Thyroid gland (tissue), 4 donors: ENCODE data around the gene TMEM208. TPM values are rescaled to one million over a fixed set of nuclear protein-coding genes. Genes with fewer than 3 reads are reported as not detected.

Source experiments
- DNase-seq, 2 donors: peaks; one replicate each; pipeline ENCODE4 v3.0.0-alpha.2; 2019
- H3K27ac ChIP-seq, 3 donors: fragments of 200-600 bp; sonication (generic); 1 replicate in 2 of 3; 2 replicates in 1 of 3; pipeline ENCODE4 v1.5.1; 2016 to 2019; ENCODE audit warnings: mild to moderate bottlenecking in 1 of 3, moderate library complexity in 1 of 3
- H3K27me3 ChIP-seq: fragments of 200-600 bp; sonication (generic); one replicate; pipeline ENCODE4 v1.5.1; 2019
- H3K36me3 ChIP-seq, 2 donors: fragments of 200-600 bp; sonication (generic); one replicate each; pipeline ENCODE4 v1.5.1; 2016 to 2019
- H3K4me1 ChIP-seq, 2 donors: fragments of 200-600 bp; sonication (generic); one replicate each; pipeline ENCODE4 v1.5.1; 2017 to 2019
- H3K4me3 ChIP-seq, 3 donors: fragments of 200-600 bp; sonication (generic); replicated peaks in 1 of 3; 1 replicate in 2 of 3; 2 replicates in 1 of 3; pipeline ENCODE4 v1.5.1; 2016; ENCODE audit warnings: mild to moderate bottlenecking in 1 of 3
- H3K9me3 ChIP-seq: fragments of 200-600 bp; sonication (generic); one replicate; pipeline ENCODE4 v1.5.1; 2017
- POLR2A ChIP-seq, 2 donors: fragments of 450-650 bp; IDR thresholded peaks; one replicate each; pipeline ENCODE4 v1.6.1; 2017; ENCODE audit warnings: antibody characterized with exemption in 2 of 2, mild to moderate bottlenecking in 2 of 2, moderate library complexity in 1 of 2
- WGBS, 2 donors: methylation state at CpG; one replicate each; pipeline ENCODE4 v1.1.5; 2017; 5-methylcytosine and 5-hydroxymethylcytosine counted together
- intact Hi-C: fragments of 100-400 bp; cut with DNase I; formaldehyde crosslinking; loops from one replicate; pipeline ENCODE4 v1.15.1; 2023
- total RNA-seq, 4 donors: library from RNA; depleted of rRNA; stranded (reverse); fragments of >200 nt; gene quantifications; one replicate each; pipeline ENCODE4 v1.2.3, GENCODE V29; 2016
- TF ChIP-seq, protein P1 (sequence below), 6 experiments: fragments of 200-600 bp in 3 of 6; fragments of 450-650 bp in 3 of 6; sonication (generic) in 3 of 6; IDR thresholded peaks; one replicate each; pipeline ENCODE4 v1.5.1; 2016 to 2019; ENCODE audit warnings: antibody characterized with exemption in 6 of 6, mild to moderate bottlenecking in 2 of 6, inconsistent platforms in 1 of 6, moderate library complexity in 1 of 6

TMEM208 gene
- total RNA-seq, 4 donors from 2014 or later = 53.2 to 69.0 (median 58.3) TPM

- intact Hi-C loops = no loop called here
- Histone ChIP-seq H3K9me3 (no peaks in the 10 kb centered on the region), H3K27ac (no peak overlapping the region), H3K36me3 (peaks cover 19 to 23% of the 10 kb centered on the region in 2 donors), H3K27me3 (no peaks in the 10 kb centered on the region), H3K4me1 (no peaks in the 10 kb centered on the region), H3K4me3 (no peak overlapping the region)
- WGBS, 2 donors = 92 to 95% methylated on average over 8 of the region's 8 CpGs
- no peak for TF ChIP-seq POLR2A (IDR thresholded peaks at IDR 0.05)
- TF ChIP-seq, protein P1, sequence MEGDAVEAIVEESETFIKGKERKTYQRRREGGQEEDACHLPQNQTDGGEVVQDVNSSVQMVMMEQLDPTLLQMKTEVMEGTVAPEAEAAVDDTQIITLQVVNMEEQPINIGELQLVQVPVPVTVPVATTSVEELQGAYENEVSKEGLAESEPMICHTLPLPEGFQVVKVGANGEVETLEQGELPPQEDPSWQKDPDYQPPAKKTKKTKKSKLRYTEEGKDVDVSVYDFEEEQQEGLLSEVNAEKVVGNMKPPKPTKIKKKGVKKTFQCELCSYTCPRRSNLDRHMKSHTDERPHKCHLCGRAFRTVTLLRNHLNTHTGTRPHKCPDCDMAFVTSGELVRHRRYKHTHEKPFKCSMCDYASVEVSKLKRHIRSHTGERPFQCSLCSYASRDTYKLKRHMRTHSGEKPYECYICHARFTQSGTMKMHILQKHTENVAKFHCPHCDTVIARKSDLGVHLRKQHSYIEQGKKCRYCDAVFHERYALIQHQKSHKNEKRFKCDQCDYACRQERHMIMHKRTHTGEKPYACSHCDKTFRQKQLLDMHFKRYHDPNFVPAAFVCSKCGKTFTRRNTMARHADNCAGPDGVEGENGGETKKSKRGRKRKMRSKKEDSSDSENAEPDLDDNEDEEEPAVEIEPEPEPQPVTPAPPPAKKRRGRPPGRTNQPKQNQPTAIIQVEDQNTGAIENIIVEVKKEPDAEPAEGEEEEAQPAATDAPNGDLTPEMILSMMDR (IDR thresholded peaks at IDR 0.05) = no peak
- DNase-seq = no peak
Measured at GRCh38 chr16:67206129-67206837, 20.6 kb upstream of the TMEM208 start.

DNA sequence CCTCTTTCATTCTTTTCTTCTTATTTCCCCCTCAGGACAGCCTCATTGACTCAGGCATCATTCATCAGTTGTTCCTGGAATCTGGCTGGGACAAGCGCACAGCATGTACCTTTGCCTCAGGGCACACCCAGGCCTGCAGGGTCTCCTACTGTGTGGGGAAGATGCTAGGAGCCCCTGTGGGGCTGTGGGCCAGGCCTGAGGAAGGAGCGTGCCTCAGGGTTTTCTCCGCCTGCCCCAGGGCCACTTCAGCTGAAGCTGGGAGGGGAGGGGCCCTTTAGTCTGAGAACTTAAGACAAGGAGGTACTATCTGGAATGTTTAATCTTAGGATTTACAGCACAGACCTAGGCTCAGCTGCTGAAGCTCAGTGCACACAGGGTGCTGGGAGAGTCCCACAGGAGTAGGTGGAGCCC is 20.1 kb upstream of the TMEM208 start:
- Histone ChIP-seq H3K36me3 (peaks cover 13 to 17% of the 10 kb centered on the region in 2 donors), H3K4me1 (no peaks in the 10 kb centered on the region), H3K4me3 (no peak overlapping the region), H3K27ac (no peak overlapping the region), H3K9me3 (no peaks in the 10 kb centered on the region), H3K27me3 (no peaks in the 10 kb centered on the region)
- 83 to 98% methylated on average over 2 to 3 of the region's 3 CpGs for WGBS, 2 donors
- TF ChIP-seq, protein P1 (IDR thresholded peaks at IDR 0.05) = no peak
- TF ChIP-seq POLR2A (IDR thresholded peaks at IDR 0.05) = no peak
- DNase-seq = no peak
- intact Hi-C loops = no loop called here

DNA sequence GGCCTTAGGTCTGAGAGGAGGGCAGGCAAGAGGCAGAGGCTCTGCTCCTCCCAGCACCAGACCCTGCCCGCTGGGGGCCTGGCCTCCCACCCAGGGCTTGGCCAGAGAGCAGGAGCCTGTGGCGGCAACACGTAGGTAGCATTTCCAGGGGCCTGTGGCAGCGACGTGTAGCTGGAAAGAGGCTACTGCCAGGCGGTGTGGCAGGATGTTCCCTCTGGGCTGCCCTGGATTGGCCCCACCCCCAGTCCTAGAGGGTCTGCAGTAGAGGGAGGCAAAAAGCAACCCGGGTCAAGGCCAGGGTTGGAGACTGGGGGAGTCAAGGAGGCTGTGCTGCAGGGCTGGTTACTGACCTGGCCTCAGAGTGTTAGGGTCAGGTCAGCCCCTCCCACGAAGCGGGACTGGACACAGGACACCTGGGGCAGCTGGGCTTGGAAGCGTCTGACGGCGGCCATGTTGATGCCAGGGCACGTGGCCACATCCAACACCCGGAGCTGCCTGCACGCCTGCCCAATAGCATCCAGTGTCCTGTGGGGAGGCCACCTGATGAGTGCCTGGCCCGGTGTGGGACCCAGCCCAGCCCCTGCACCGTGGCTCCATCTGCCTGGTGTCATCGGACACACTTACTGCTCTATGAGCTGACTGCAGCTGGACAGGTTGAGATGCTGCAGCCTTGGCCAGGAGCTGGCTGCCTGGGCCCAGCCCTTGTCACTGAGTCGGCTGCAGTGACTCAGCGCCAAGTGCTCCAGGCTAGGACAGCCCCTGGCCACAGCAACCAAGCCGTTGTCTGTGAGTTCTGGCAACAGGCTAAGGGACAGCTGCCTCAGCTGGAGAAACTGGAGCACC is 19.5 kb upstream of the TMEM208 start:
- Histone ChIP-seq H3K4me3 (no peak overlapping the region), H3K36me3 (peaks cover 7 to 11% of the 10 kb centered on the region in 2 donors), H3K9me3 (no peaks in the 10 kb centered on the region), H3K27ac (no peak overlapping the region), H3K4me1 (no peaks in the 10 kb centered on the region), H3K27me3 (no peaks in the 10 kb centered on the region)
- DNase-seq = no peak
- no peak for TF ChIP-seq POLR2A (IDR thresholded peaks at IDR 0.05)
- 76 to 85% methylated on average over 10 to 21 of the region's 21 CpGs for WGBS, 2 donors
- intact Hi-C loops = no loop called here

GRCh38 chr16:67208154-67208896 is 18.6 kb upstream of the TMEM208 start:
- TF ChIP-seq POLR2A (IDR thresholded peaks at IDR 0.05) = no peak
- TF ChIP-seq, protein P1 (IDR thresholded peaks at IDR 0.05) = no peak
- no peak overlapping the region for H3K27ac ChIP-seq
- no peaks in the 10 kb centered on the region for H3K27me3 ChIP-seq
- DNase-seq = no peak
- intact Hi-C loops = no loop called here
- WGBS, 2 donors = 90 to 96% methylated on average over 8 to 11 of the region's 11 CpGs
- no peak overlapping the region for H3K4me3 ChIP-seq
- no peaks in the 10 kb centered on the region for H3K4me1 ChIP-seq
- peaks cover 4% of the 10 kb centered on the region in 2 donors for H3K36me3 ChIP-seq
- H3K9me3 ChIP-seq = no peaks in the 10 kb centered on the region

GRCh38 chr16:67209565-67209964 is 17.4 kb upstream of the TMEM208 start:
- Histone ChIP-seq H3K27me3 (no peaks in the 10 kb centered on the region), H3K4me3 (no peak overlapping the region), H3K9me3 (no peaks in the 10 kb centered on the region), H3K27ac (no peak overlapping the region), H3K36me3 (no peaks in the 10 kb centered on the region), H3K4me1 (no peaks in the 10 kb centered on the region)
- DNase-seq = no peak
- 78 to 83% methylated on average over 8 of the region's 8 CpGs for WGBS, 2 donors
- no peak for TF ChIP-seq POLR2A (IDR thresholded peaks at IDR 0.05)
- TF ChIP-seq, protein P1 (IDR thresholded peaks at IDR 0.05) = no peak
- intact Hi-C loops = no loop called here
